CD4-positive, alpha-beta T cell (primary cell): ENCODE data around the gene STX11. TPM values are rescaled to one million over a fixed set of nuclear protein-coding genes. Genes with fewer than 3 reads are reported as not detected.

Experiments used
- ATAC-seq: fragments of 200-7000 bp; cut with Tn5 transposase; one replicate; pipeline ENCODE4 v1.10.0; 2022; ENCODE audit warnings: mild to moderate bottlenecking; ENCODE audit not compliant: poor library complexity
- CTCF ChIA-PET: fragments of 350-600 bp; sonication (Branson Sonifier 250); formaldehyde crosslinking; loops from one replicate; lab custom pipeline; 2021; ENCODE audit warnings: antibody characterized with exemption, inconsistent platforms; lab: Charles Lee
- POLR2A ChIA-PET: fragments of 350-600 bp; sonication (Branson Sonifier 250); formaldehyde crosslinking; loops from one replicate; lab custom pipeline; 2021; ENCODE audit warnings: antibody characterized with exemption, inconsistent platforms; lab: Charles Lee
- DNase-seq, 14 experiments: peaks; one replicate each; pipeline ENCODE4 v3.0.0-alpha.2; 2013 to 2020; ENCODE audit warnings: mixed read lengths in 2 of 14
- H3K27ac ChIP-seq, 2 donors: one replicate each; pipeline versions ENCODE4 v1.5.1 to v1.7.0; 2013; ENCODE audit warnings: low read length in 2 of 2, low read depth in 1 of 2, mild to moderate bottlenecking in 1 of 2
- H3K27me3 ChIP-seq, 2 experiments: 1 replicate in 1 of 2; 2 replicates in 1 of 2; pipeline versions ENCODE4 v1.6.1 to v1.7.0; 2013; ENCODE audit warnings: low read length in 2 of 2, control low read depth in 1 of 2, mild to moderate bottlenecking in 1 of 2, moderate library complexity in 1 of 2; ENCODE audit not compliant: insufficient read depth in 2 of 2, control insufficient read depth in 1 of 2
- H3K36me3 ChIP-seq: one replicate; pipeline ENCODE4 v1.6.1; 2013; ENCODE audit warnings: low read length, control low read depth; ENCODE audit not compliant: insufficient read depth
- H3K4me1 ChIP-seq: one replicate; pipeline ENCODE4 v1.6.1; 2013; ENCODE audit warnings: low read length, control low read depth; ENCODE audit not compliant: insufficient read depth
- H3K4me3 ChIP-seq: one replicate; pipeline ENCODE4 v1.5.1; 2013; ENCODE audit warnings: mild to moderate bottlenecking, low read length, moderate library complexity
- H3K9me3 ChIP-seq, 2 experiments: 1 replicate in 1 of 2; 2 replicates in 1 of 2; pipeline versions ENCODE4 v1.6.1 to v1.7.0; 2013; ENCODE audit warnings: low read length in 2 of 2, mild to moderate bottlenecking in 2 of 2, control low read depth in 1 of 2, moderate library complexity in 1 of 2; ENCODE audit not compliant: control insufficient read depth in 1 of 2, insufficient read depth in 1 of 2
- H3K27ac Mint-ChIP-seq: one replicate; pipeline ENCODE4 v1.8.0; 2020; ENCODE audit warnings: mixed read lengths
- H3K27me3 Mint-ChIP-seq: one replicate; pipeline ENCODE4 v1.8.0; 2021; ENCODE audit warnings: mixed read lengths
- H3K36me3 Mint-ChIP-seq: one replicate; pipeline ENCODE4 v1.8.0; 2021; ENCODE audit warnings: low read depth, mixed read lengths
- H3K4me1 Mint-ChIP-seq: one replicate; pipeline ENCODE4 v1.8.0; 2021; ENCODE audit warnings: low read depth, mixed read lengths
- H3K4me3 Mint-ChIP-seq: one replicate; pipeline ENCODE4 v1.8.0; 2020; ENCODE audit warnings: mild to moderate bottlenecking, mixed read lengths
- H3K9me3 Mint-ChIP-seq: one replicate; pipeline ENCODE4 v1.8.0; 2020; ENCODE audit warnings: mixed read lengths
- CTCF ChIP-seq: fragments of 200-600 bp; IDR thresholded peaks from one replicate; pipeline ENCODE4 v1.8.0; 2022; ENCODE audit warnings: antibody characterized with exemption, mild to moderate bottlenecking
- intact Hi-C, 2 experiments: fragments of 100-400 bp; cut with DNase I in 1 of 2; cut with micrococcal nuclease in 1 of 2; formaldehyde crosslinking; loops; one replicate each; pipeline versions ENCODE4 v1.15.1 to v1.9.0; 2023 to 2025; cut with DNase I, micrococcal nuclease
- total RNA-seq, 174 experiments: library from RNA in 2 of 174; stranded (reverse) in 2 of 174; gene quantifications; one replicate each; pipeline ENCODE4 v1.2.3 and lab custom pipeline; 2021 to 2026

STX11 gene
- total RNA-seq, 2 experiments from 2014 or later: 16.1 to 16.8 TPM

GRCh38 chr6:144156338-144156737 lies 6.0 kb downstream of the STX11 start:
- intact Hi-C loops: no loop called here
- ChIA-PET CTCF (no interaction called here), POLR2A (no interaction called here)
- Mint-ChIP-seq H3K27ac (no peak overlapping the region), H3K4me3 (peak overlapping the region; percentile 20), H3K36me3 (no peaks in the 10 kb centered on the region), H3K27me3 (no peaks in the 10 kb centered on the region), H3K9me3 (no peaks in the 10 kb centered on the region), H3K4me1 (peaks cover 39% of the 10 kb centered on the region)
- H3K27me3 ChIP-seq: no peaks in the 10 kb centered on the region
- TF ChIP-seq CTCF: no peak
- ATAC-seq (no peak), DNase-seq (peak in 2 of 14 experiments; percentile 29 to 36)
- no peak overlapping the region for H3K27ac ChIP-seq
- no peak overlapping the region for H3K4me3 ChIP-seq
- peaks cover 15% of the 10 kb centered on the region for H3K4me1 ChIP-seq
- no peaks in the 10 kb centered on the region for H3K36me3 ChIP-seq
- H3K9me3 ChIP-seq: no peaks in the 10 kb centered on the region

DNA sequence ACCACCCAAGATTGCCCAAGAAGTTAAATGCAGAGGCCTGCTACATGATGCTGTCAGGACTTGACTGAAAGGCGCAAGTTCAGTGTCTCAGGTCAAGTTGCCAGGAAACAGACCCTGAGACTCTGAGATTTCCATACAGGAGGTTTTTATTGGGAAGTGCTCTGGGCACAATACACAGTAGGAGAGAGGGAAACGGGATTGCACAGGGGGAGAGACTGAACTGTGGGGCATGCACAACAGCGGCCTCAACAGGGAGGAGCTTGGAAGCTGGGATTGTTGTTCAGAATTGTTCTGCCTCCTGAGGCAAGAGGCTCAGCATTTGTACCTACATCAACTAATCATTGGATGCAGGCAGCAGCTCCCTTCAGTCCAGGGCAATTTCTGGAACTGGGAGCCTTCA lies 6.7 kb downstream of the STX11 start:
- Mint-ChIP-seq H3K36me3 (no peaks in the 10 kb centered on the region), H3K9me3 (no peaks in the 10 kb centered on the region), H3K27me3 (no peaks in the 10 kb centered on the region), H3K27ac (no peak overlapping the region), H3K4me3 (no peak overlapping the region), H3K4me1 (peaks cover 33% of the 10 kb centered on the region)
- no peak for DNase-seq
- no peak overlapping the region for H3K4me3 ChIP-seq
- no peak overlapping the region for H3K27ac ChIP-seq
- H3K36me3 ChIP-seq: no peaks in the 10 kb centered on the region
- intact Hi-C loops: no loop called here
- ATAC-seq: no peak
- no peaks in the 10 kb centered on the region for H3K9me3 ChIP-seq
- H3K4me1 ChIP-seq: peaks cover 9% of the 10 kb centered on the region
- H3K27me3 ChIP-seq: no peaks in the 10 kb centered on the region
- CTCF ChIA-PET: no interaction called here
- POLR2A ChIA-PET: no interaction called here
- TF ChIP-seq CTCF: no peak

- no peaks in the 10 kb centered on the region for H3K27me3 Mint-ChIP-seq
- no peaks in the 10 kb centered on the region for H3K27me3 ChIP-seq
- peaks cover 4% of the 10 kb centered on the region for H3K4me1 ChIP-seq
- H3K27ac ChIP-seq: no peak overlapping the region
- H3K4me3 Mint-ChIP-seq: no peak overlapping the region
- no peaks in the 10 kb centered on the region for H3K36me3 ChIP-seq
- H3K9me3 ChIP-seq: no peaks in the 10 kb centered on the region
- ChIA-PET CTCF (no interaction called here), POLR2A (no interaction called here)
- no peak for DNase-seq
- peaks cover 29% of the 10 kb centered on the region for H3K4me1 Mint-ChIP-seq
- H3K27ac Mint-ChIP-seq: no peak overlapping the region
- no peak for TF ChIP-seq CTCF
- no peaks in the 10 kb centered on the region for H3K36me3 Mint-ChIP-seq
- no peak for ATAC-seq
- intact Hi-C loops: no loop called here
- H3K9me3 Mint-ChIP-seq: no peaks in the 10 kb centered on the region
- no peak overlapping the region for H3K4me3 ChIP-seq
These were observed 7.8 kb downstream of the STX11 start for GRCh38 chr6:144158133-144158532.
